ENCODE data around the gene SPATA2L.

GRCh38 chr16:89657442-89658220, 43.9 kb downstream of the SPATA2L start, which contains the start of the genes CHMP1A and SPATA33:
- peak; percentile 92 to 96 (median 92) for TF ChIP-seq POLR2AphosphoS5 (IDR thresholded peaks at IDR 0.05)
- peak in 4 of 11 experiments; percentile 31 to 44 (median 36) for TF ChIP-seq CTCF (IDR thresholded peaks at IDR 0.05 in 8 of 11, conservative IDR thresholded peaks at IDR 0.05 in 3 of 11)
